Stomach (tissue), 9 donors: Measurements from ENCODE around the gene ANKS1A. TPM values are rescaled to one million over a fixed set of nuclear protein-coding genes. Genes with fewer than 3 reads are reported as not detected.

Experiments used
- DNase-seq, 2 donors: peaks; one replicate each; pipeline versions ENCODE4 v3.0.0 to v3.0.0-alpha.2; 2013 to 2019
- H3K27ac ChIP-seq, 5 donors: fragments of 200-600 bp in 4 of 5; sonication (generic) in 4 of 5; one replicate each; pipeline ENCODE4 v1.5.1; 2013 to 2019; ENCODE audit warnings: mild to moderate bottlenecking in 1 of 5, moderate library complexity in 1 of 5
- H3K27me3 ChIP-seq, 3 donors: fragments of 200-600 bp; sonication (generic); one replicate each; pipeline ENCODE4 v1.5.1; 2017 to 2019; ENCODE audit warnings: mixed run types in 1 of 3
- H3K36me3 ChIP-seq, 4 donors: fragments of 200-600 bp; sonication (generic); 1 replicate in 3 of 4; 2 replicates in 1 of 4; pipeline ENCODE4 v1.5.1; 2016 to 2019
- H3K4me1 ChIP-seq, 4 donors: fragments of 200-600 bp; sonication (generic); one replicate each; pipeline ENCODE4 v1.5.1; 2016 to 2019
- H3K4me3 ChIP-seq, 4 donors: fragments of 200-600 bp; sonication (generic) in 3 of 4; one replicate each; pipeline ENCODE4 v1.5.1; 2016 to 2019; ENCODE audit warnings: mild to moderate bottlenecking in 1 of 4
- H3K9me3 ChIP-seq, 4 donors: fragments of 200-600 bp; sonication (generic); one replicate each; pipeline ENCODE4 v1.5.1; 2016 to 2019
- CTCF ChIP-seq, 7 experiments: fragments of 450-650 bp in 4 of 7; fragments of 200-600 bp in 3 of 7; sonication (generic) in 3 of 7; IDR thresholded peaks; one replicate each; pipeline ENCODE4 v1.5.1; 2016 to 2019; ENCODE audit warnings: antibody characterized with exemption in 7 of 7, control low read depth in 2 of 7, mild to moderate bottlenecking in 1 of 7
- EP300 ChIP-seq: sonication (generic); formaldehyde crosslinking; IDR thresholded peaks from one replicate; pipeline ENCODE4 v1.6.1; 2017; ENCODE audit warnings: antibody characterized with exemption
- POLR2A ChIP-seq, 4 donors: fragments of 450-650 bp; IDR thresholded peaks; one replicate each; pipeline ENCODE4 v1.6.1; 2016; ENCODE audit warnings: antibody characterized with exemption in 4 of 4, control low read depth in 2 of 4, mild to moderate bottlenecking in 1 of 4, moderate library complexity in 1 of 4
- POLR2AphosphoS5 ChIP-seq, 3 donors: sonication (generic); formaldehyde crosslinking; IDR thresholded peaks; one replicate each; pipeline ENCODE4 v1.6.1; 2016; ENCODE audit warnings: antibody characterized with exemption in 3 of 3
- WGBS, 5 donors: extraction: QIAGEN DNeasy Blood & Tissue Kit in 3 of 5; methylation state at CpG; one replicate each; pipeline versions ENCODE4 v1.1.5 to v1.1.7; 2013 to 2018; 5-methylcytosine and 5-hydroxymethylcytosine counted together
- intact Hi-C: fragments of 100-400 bp; cut with DNase I; formaldehyde crosslinking; loops from one replicate; pipeline ENCODE4 v1.15.1; 2023; ENCODE audit warnings: low total_unique reads
- polyA plus RNA-seq, 3 donors: library from polyadenylated mRNA; stranded (reverse); fragments of 200-250 nt; gene quantifications; one replicate each; pipeline ENCODE4 v1.2.3, GENCODE V29; 2013
- total RNA-seq, 5 donors: library from RNA; depleted of rRNA; stranded (reverse); fragments of >200 nt; gene quantifications; one replicate each; pipeline versions ENCODE4 v1.1.0 to v1.2.3, GENCODE V29; 2014 to 2016
- donor health status: healthy with polysubstance abuse.
- donor health status: Bipolar disorder and iron deficiency.
- donor health status: healthy.

The ANKS1A gene
- total and polyA plus RNA-seq, 8 donors: 6.1 to 40.6 (median 21.5) TPM

DNA sequence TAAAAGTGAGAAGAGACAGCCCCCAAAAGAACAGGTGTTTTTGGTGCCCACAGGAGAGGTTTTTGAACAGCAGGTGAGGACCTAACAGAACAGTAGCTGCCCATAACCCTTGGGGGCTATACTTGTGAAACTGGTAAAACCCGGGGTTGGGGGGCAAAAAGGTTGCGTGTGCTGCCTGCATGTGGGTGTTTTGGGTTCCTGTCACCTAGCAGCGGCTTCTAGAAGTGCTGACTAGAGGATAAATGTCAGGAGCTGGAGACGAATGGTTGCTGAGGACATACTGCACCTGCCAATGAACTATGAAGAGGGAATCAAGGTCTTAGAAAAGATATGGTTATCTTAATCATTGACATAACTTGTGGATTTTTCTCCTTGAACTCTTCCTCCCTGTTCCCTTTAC is 17.2 kb upstream of the ANKS1A start:
- TF ChIP-seq POLR2A (IDR thresholded peaks at IDR 0.05) (no peak), POLR2AphosphoS5 (IDR thresholded peaks at IDR 0.05) (no peak), CTCF (IDR thresholded peaks at IDR 0.05) (no peak), EP300 (no peak)
- Histone ChIP-seq H3K36me3 (peaks cover 36 to 99% (median 98%) of the 10 kb centered on the region in 4 donors), H3K27ac (no peak overlapping the region), H3K9me3 (no peaks in the 10 kb centered on the region), H3K4me3 (no peak overlapping the region), H3K4me1 (no peaks in the 10 kb centered on the region), H3K27me3 (no peaks in the 10 kb centered on the region)
- WGBS, 5 donors: 90 to 98% (median 91%) methylated on average over 4 of the region's 4 CpGs
- no peak for DNase-seq
- intact Hi-C loops: no loop called here

DNA sequence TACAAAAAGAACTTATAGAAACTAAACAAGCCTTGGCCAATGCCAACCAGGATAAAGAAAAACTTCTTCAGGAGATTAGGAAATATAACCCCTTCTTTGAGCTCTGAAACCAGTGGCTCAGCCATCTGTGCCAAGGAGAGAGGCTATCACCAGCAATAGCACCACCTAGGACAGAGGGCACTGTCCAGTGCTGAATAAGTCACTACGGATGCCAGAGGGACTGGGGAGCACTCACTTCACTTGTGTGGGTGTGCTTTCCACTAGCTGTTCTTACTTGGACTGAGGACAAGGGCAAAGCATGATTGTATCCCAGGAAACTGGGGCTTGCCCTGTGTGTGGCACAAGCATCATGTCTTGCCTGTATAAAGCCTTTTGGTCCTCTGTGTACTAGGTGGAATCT is 16.7 kb upstream of the ANKS1A start:
- WGBS, 5 donors: 64 to 84% (median 71%) methylated on average over 1 of the region's 1 CpG
- H3K4me3 ChIP-seq: no peak overlapping the region
- DNase-seq: no peak
- intact Hi-C loops: no loop called here
- H3K36me3 ChIP-seq: peaks cover 36 to 100% (median 99%) of the 10 kb centered on the region in 4 donors
- H3K4me1 ChIP-seq: no peaks in the 10 kb centered on the region
- H3K27me3 ChIP-seq: no peaks in the 10 kb centered on the region
- no peak overlapping the region for H3K27ac ChIP-seq
- TF ChIP-seq CTCF (IDR thresholded peaks at IDR 0.05): no peak
- no peak for TF ChIP-seq POLR2A (IDR thresholded peaks at IDR 0.05)
- no peak for TF ChIP-seq POLR2AphosphoS5 (IDR thresholded peaks at IDR 0.05)
- TF ChIP-seq EP300: no peak
- no peaks in the 10 kb centered on the region for H3K9me3 ChIP-seq

DNA sequence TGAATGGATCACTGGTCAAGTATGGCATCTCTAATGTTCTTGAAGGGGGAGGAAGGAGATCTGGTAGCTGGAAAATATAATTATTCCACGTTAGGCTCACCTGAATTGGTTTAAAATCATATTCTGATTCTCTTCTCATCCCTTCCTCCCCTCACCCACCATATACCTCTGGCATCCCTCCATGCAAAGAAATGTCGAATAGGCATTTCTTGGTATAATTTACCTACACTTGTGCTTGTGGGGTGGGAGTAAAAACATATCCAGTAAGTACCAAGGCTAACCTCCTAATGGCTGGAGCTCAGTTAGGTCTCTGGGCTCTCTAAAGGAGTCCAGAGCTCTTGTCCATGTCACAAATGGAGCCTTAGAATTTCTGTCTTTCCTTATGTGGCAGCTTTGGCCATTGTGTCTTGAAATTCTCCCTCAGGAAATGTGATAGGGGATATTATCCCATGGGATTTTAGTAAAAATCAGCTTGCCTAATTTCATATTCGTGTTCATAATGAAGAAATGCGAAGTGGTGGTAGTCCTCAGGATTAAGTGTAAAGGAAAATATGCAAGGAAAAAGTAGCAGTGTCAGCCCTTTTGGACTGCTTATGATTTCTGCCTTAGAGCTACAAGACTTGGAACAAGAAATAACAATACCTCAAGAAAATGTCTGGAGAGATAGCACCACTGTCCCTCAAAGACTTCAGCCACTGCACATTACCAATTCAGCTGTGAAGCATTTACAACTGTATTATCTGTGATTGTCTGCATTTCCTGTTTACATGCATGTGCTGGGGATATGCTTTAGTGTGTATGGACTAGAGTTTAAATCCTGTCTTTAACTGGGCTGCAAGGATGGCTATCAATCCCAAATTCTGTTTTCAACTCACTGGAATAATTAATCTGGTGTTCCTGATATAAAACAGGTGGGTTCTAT is 13.5 kb upstream of the ANKS1A start:
- Histone ChIP-seq H3K27me3 (no peaks in the 10 kb centered on the region), H3K4me1 (no peaks in the 10 kb centered on the region), H3K36me3 (peaks cover 43 to 100% (median 99%) of the 10 kb centered on the region in 4 donors), H3K27ac (no peak overlapping the region), H3K4me3 (no peak overlapping the region), H3K9me3 (no peaks in the 10 kb centered on the region)
- WGBS, 5 donors: 86 to 92% (median 87%) methylated on average over 4 of the region's 4 CpGs
- TF ChIP-seq CTCF (IDR thresholded peaks at IDR 0.05): no peak
- TF ChIP-seq POLR2A (IDR thresholded peaks at IDR 0.05): no peak
- TF ChIP-seq POLR2AphosphoS5 (IDR thresholded peaks at IDR 0.05): no peak
- no peak for TF ChIP-seq EP300
- intact Hi-C loops: no loop called here
- DNase-seq: no peak

- Histone ChIP-seq H3K27ac (no peak overlapping the region), H3K4me1 (no peaks in the 10 kb centered on the region), H3K27me3 (no peaks in the 10 kb centered on the region), H3K9me3 (no peaks in the 10 kb centered on the region), H3K36me3 (peaks cover 34 to 100% (median 99%) of the 10 kb centered on the region in 4 donors), H3K4me3 (no peak overlapping the region)
- intact Hi-C loops: no loop called here
- 89 to 95% (median 90%) methylated on average over 3 of the region's 3 CpGs for WGBS, 5 donors
- TF ChIP-seq POLR2A (IDR thresholded peaks at IDR 0.05) (no peak), CTCF (IDR thresholded peaks at IDR 0.05) (no peak), POLR2AphosphoS5 (IDR thresholded peaks at IDR 0.05) (no peak), EP300 (no peak)
- DNase-seq: no peak
Measured at GRCh38 chr6:34876472-34876871, 12.6 kb upstream of the ANKS1A start.
